ENCODE results near the gene PCDHGB1. TPM values are rescaled to one million over a fixed set of nuclear protein-coding genes. Genes with fewer than 3 reads are reported as not detected.
A peak's percentile ranks its signal among the peaks of the same experiment; 100 is the strongest.

The PCDHGB1 gene
- total and polyA plus RNA-seq, 2 donors (not counting 3 experiments of a cell fraction or from before 2014, with no cell fraction given), result 0.39 to 0.62 TPM

DNA sequence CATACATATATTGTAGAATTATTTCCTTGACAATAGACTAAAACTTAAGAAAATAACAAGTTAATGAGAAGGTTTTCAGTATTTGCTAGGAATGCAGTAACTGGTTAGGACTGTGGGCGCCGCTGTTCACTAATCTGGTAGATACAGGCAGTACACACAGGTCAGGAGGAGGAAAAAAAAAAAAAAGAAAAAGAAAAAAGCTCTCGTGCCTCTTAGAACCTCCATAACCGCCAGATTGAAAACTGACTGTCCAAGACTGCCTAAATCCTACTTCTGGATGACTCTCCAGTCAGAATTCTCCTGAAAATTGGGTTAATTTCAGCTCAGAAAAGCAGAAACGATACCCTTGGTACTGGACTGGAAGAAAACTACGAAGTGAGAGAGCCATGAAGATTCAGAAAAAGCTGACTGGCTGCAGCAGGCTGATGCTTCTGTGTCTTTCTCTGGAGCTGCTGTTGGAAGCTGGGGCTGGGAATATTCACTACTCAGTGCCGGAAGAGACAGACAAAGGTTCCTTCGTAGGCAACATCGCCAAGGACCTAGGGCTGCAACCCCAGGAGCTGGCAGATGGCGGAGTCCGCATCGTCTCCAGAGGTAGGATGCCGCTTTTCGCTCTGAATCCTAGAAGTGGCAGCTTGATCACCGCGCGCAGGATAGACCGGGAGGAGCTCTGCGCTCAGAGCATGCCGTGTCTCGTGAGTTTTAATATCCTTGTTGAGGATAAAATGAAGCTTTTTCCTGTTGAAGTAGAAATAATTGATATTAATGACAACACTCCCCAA is 19.4 kb upstream of the PCDHGB1 start, which contains the start of gene PCDHGA1:
Gene PCDHGA1, plus strand, starts transcription at position 216 of the 782 bp plus-strand sequence.
- peaks cover 25 to 64% of the 10 kb centered on the region in 2 experiments for H3K27me3 ChIP-seq (ENCODE audit: control insufficient read depth in 2 of 2, insufficient read depth in 2 of 2, low read length in 2 of 2)
- BruUV-seq (replicated peaks), result no TSS peak
- CTCF ChIA-PET, result interaction anchor here (0.6 to 3.4 kb wide), 28 partner anchors 9 to 1325 kb away, joined by 3 to 33 read pairs (median 4); partner anchors contain the start of genes PCDHB14, PCDHB15, PCDHGA10 and PCDHGA11

More for the DNA sequence above, 19.4 kb upstream of the PCDHGB1 start, which contains the start of gene PCDHGA1:
- no peaks in the 10 kb centered on the region for H3K9me3 ChIP-seq (replicated peaks; ENCODE audit: control insufficient read depth, insufficient read depth, low read length)
- no peaks in the 10 kb centered on the region for H3K4me1 ChIP-seq (ENCODE audit: control insufficient read depth, extremely low read depth, insufficient read depth, low read length)
- H3K36me3 ChIP-seq (ENCODE audit: control insufficient read depth in 2 of 2, extremely low read depth in 1 of 2, insufficient read depth in 2 of 2, low read length in 2 of 2), result no peaks in the 10 kb centered on the region
- FAIRE-seq (no peak), DNase-seq (ENCODE audit: low read depth, low spot score) (peak; percentile 53)
- H3K27ac ChIP-seq (ENCODE audit: insufficient read depth, low read depth, low read length), result no peak within 1 kb of the TSS
- TF ChIP-seq, protein P1, sequence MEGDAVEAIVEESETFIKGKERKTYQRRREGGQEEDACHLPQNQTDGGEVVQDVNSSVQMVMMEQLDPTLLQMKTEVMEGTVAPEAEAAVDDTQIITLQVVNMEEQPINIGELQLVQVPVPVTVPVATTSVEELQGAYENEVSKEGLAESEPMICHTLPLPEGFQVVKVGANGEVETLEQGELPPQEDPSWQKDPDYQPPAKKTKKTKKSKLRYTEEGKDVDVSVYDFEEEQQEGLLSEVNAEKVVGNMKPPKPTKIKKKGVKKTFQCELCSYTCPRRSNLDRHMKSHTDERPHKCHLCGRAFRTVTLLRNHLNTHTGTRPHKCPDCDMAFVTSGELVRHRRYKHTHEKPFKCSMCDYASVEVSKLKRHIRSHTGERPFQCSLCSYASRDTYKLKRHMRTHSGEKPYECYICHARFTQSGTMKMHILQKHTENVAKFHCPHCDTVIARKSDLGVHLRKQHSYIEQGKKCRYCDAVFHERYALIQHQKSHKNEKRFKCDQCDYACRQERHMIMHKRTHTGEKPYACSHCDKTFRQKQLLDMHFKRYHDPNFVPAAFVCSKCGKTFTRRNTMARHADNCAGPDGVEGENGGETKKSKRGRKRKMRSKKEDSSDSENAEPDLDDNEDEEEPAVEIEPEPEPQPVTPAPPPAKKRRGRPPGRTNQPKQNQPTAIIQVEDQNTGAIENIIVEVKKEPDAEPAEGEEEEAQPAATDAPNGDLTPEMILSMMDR (IDR thresholded peaks at IDR 0.05; ENCODE audit: extremely low read depth in 1 of 2, insufficient read depth in 1 of 2, low read depth in 1 of 2, low read length in 2 of 2), result peak; percentile 29 to 33
- TF ChIP-seq GATA2 (IDR thresholded peaks at IDR 0.05; ENCODE audit: insufficient read depth, insufficient read length, low read depth, low read length), result no peak
- H2AFZ ChIP-seq (ENCODE audit: low read depth, low read length), result no peak within 1 kb of the TSS
- no peak within 1 kb of the TSS for H3K4me2 ChIP-seq (ENCODE audit: insufficient read depth, low read length)
- no peak within 1 kb of the TSS for H3K4me3 ChIP-seq (replicated peaks in 1 of 3; ENCODE audit: insufficient read depth in 1 of 3, low read depth in 1 of 3, low read length in 3 of 3)
- no peaks in the 10 kb centered on the region for H3K79me2 ChIP-seq (ENCODE audit: control insufficient read depth, insufficient read depth, low read length)
- dilution Hi-C loops (cut with MboI; ENCODE audit: extremely low pct_ligation_motif_present, low sequenced_read_pairs) (no loop called here), intact Hi-C loops (cut with micrococcal nuclease) (no loop called here)
- H3K9ac ChIP-seq (replicated peaks; ENCODE audit: extremely low read depth, insufficient read depth, low read length), result no peak within 1 kb of the TSS
- no peaks in the 10 kb centered on the region for H3K9me1 ChIP-seq (replicated peaks; ENCODE audit: control insufficient read depth, extremely low read depth, insufficient read depth, low read length)
- POLR2A ChIA-PET, result interaction anchor here (1.7 kb wide), 1 partner anchor 10 kb away, joined by 7 read pairs; the partner anchor contains the start of gene TAF7
- no peaks in the 10 kb centered on the region for H4K20me1 ChIP-seq (replicated peaks; ENCODE audit: control insufficient read depth, extremely low read depth, insufficient read depth, low read length)

Data from endothelial cell of umbilical vein (primary cell).